Measurements from ENCODE around the gene OTOS.

OTOS gene

DNA sequence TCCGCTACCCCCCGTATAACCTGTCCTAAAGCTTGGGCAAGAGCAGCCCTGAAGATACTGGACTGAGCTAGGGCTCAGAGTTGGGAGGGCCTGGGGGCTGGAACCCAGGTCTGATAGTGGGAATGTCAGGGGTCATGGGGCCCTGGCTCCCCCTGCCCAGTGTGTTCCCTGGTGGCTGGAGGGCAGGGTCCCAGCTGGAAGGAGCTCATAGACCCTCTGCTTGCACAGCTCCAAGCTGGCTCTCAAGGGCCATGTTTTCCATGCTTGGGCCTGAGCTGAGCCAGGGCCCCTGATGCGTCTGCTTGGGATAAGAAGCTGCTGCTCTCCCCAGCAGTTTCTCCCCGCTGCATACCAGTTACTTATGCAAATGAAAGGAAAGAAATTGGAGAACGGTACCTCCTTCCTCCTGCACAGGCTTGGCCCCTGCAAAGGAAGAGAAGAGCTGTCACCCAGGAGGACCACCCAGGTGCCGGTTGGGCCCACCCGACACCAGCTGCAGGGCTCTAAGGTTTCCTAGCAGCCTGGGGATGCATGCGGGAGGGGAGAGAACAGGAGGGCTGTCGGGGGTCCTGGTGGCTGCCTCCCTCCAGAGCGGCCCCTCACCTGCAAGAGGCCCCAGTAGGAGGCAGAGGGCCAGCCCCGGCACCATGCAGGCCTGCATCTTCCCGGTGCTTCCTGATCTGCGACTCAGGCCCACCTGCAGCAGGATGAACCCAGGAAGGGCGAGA, 628 bp downstream of the OTOS start:
- no peak for DNase-seq (ENCODE audit: low spot score)
- TF ChIP-seq, protein P1, sequence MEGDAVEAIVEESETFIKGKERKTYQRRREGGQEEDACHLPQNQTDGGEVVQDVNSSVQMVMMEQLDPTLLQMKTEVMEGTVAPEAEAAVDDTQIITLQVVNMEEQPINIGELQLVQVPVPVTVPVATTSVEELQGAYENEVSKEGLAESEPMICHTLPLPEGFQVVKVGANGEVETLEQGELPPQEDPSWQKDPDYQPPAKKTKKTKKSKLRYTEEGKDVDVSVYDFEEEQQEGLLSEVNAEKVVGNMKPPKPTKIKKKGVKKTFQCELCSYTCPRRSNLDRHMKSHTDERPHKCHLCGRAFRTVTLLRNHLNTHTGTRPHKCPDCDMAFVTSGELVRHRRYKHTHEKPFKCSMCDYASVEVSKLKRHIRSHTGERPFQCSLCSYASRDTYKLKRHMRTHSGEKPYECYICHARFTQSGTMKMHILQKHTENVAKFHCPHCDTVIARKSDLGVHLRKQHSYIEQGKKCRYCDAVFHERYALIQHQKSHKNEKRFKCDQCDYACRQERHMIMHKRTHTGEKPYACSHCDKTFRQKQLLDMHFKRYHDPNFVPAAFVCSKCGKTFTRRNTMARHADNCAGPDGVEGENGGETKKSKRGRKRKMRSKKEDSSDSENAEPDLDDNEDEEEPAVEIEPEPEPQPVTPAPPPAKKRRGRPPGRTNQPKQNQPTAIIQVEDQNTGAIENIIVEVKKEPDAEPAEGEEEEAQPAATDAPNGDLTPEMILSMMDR (IDR thresholded peaks at IDR 0.05; ENCODE audit: borderline replicate concordance, control extremely low read depth, extremely low read depth, insufficient read depth, missing control alignments), result no peak
- in situ Hi-C loops (cut with MboI; ENCODE audit: low sequenced_read_pairs, unreplicated experiment), result loop anchor here (5.0 kb wide), 1 partner anchor 83 kb away; no protein-coding TSS in a partner anchor

DNA sequence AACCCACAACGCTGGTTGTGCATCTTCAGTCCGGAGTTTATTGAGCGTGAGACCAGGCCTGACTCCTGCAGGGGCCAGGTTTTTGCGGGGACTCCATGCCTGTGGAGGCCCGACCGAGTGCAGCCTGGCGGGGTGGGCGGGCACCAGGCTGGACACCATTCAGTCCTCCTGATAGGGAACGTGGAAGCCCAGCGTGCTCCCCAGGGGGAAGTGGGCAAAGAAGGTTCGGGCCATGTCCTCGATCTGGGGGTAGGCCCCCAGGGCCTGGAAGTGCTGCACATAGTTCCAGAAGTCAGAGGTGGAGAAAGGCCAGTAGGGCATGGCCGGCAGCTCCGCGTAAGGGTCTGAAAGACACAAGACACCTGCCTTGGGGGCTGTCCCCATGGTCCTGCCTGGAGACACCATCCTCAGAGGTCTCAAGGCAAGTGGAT, 1.4 kb downstream of the OTOS start:
- in situ Hi-C loops (cut with MboI; ENCODE audit: low sequenced_read_pairs, unreplicated experiment), result loop anchor here (5.0 kb wide), 1 partner anchor 82 kb away; no protein-coding TSS in a partner anchor
- DNase-seq (ENCODE audit: low spot score), result no peak
- TF ChIP-seq, protein P1 (IDR thresholded peaks at IDR 0.05; ENCODE audit: borderline replicate concordance, control extremely low read depth, extremely low read depth, insufficient read depth, missing control alignments), result no peak

DNA sequence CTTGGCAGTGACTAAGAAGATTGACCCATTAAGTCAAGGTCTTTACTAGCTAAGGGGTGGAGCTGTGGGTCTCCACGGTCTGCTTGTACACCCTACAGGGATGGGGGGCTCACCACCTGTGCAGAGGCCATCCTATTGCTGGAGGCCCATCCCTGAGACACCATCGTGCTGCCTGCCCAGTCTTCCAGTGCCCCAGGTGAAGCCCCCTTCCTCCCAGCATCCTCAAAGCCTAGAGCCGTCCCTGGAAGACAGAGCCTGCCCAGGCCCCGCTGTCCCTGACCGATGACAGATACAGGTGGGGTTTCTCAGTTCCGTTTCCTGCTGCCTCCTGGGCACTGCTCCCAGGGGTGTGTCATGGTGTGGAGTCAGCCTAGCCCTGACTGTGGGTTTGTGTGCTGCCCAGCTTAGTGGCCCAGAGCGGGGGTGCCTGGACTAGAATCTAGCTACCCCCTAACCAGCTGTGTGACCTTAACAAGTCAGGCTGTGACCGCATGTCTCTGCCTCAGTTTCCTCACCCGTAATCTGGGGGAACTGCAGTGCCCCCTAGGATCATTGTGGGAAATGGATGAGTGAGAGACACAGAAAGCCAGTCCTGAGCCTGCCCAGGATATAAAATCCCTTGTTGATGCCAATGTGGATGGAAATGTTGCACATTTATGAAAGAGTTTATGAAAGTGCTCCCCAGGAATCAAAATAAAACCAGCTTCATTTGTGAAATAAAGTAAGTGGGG, 2.0 kb downstream of the OTOS start:
- in situ Hi-C loops (cut with MboI; ENCODE audit: low sequenced_read_pairs, unreplicated experiment), result loop anchor here (5.0 kb wide), 1 partner anchor 81 kb away; no protein-coding TSS in a partner anchor
- TF ChIP-seq, protein P1 (IDR thresholded peaks at IDR 0.05; ENCODE audit: borderline replicate concordance, control extremely low read depth, extremely low read depth, insufficient read depth, missing control alignments), result no peak
- no peak for DNase-seq (ENCODE audit: low spot score)

DNA sequence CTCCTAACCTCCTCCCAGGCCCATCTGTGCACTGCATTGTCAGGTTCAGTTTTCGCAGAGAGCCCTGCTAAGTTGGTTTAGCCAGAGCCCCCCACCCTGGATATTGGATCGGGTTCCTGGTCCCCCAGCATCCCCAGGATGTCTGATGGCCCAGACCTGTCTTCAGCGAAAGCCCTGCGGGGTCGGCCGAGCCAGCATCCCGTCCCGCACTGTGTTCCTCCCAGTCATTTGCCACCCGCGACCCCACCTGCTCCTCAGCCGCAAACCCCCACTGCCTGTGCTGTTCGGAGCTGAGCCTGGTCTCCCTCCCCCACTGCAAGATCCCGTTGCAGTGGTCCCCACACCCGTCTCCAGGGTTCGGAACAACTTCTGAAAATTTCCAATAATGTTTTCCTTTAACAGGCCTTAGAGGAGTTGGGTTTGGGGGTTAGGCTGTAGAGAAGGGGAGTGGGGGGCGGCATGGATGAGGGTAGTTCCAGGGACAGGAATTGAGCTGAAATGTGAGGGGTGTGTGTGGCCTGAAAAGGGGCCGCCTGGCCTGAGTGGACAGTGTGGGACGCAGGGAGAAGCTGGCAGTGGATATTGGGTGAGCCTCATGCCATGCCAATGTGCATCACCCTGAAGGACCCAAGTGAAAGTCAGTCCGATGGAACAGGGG, 2.7 kb downstream of the OTOS start:
- in situ Hi-C loops (cut with MboI; ENCODE audit: low sequenced_read_pairs, unreplicated experiment), result loop anchor here (5.0 kb wide), 1 partner anchor 80 kb away; no protein-coding TSS in a partner anchor
- DNase-seq (ENCODE audit: low spot score), result no peak
- TF ChIP-seq, protein P1 (IDR thresholded peaks at IDR 0.05; ENCODE audit: borderline replicate concordance, control extremely low read depth, extremely low read depth, insufficient read depth, missing control alignments), result no peak

DNA sequence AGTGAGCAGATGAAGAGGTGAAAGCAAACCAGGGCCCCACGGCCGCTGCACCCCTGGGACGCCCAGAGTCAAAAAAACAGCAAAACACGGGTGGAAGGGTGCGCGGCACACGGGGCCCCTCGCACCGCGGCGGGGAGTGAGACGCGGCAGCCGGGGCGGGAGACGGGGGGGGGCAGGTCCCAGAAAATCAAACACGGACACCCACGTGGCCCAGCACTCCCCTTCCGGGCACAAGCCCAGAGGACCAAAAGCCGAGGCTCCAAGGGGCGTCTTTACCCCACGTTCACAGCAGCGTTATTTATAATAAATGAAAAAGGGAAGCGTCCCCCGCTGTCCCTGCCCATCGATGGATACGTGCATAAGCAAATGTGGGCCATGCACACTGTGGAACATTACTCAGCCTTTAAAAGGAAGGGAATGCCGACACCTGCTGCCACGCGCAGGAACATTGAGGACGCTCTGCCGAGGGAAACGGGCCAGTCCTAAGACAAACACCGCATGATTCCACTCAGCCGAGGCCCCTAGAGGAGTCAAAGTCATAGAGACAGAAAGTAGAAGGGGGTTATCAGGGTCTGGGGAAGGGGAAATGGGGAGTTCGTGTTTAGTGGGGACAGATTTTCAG, 3.7 kb downstream of the OTOS start:
- in situ Hi-C loops (cut with MboI; ENCODE audit: low sequenced_read_pairs, unreplicated experiment), result loop anchor here (5.0 kb wide), 1 partner anchor 79 kb away; no protein-coding TSS in a partner anchor
- TF ChIP-seq, protein P1 (IDR thresholded peaks at IDR 0.05; ENCODE audit: borderline replicate concordance, control extremely low read depth, extremely low read depth, insufficient read depth, missing control alignments), result no peak
- DNase-seq (ENCODE audit: low spot score), result peak; percentile 63
